Activated CD8-positive, alpha-beta memory T cell treated with anti-CD3 and anti-CD28 coated beads for 4 hours (primary cell): ENCODE measurements around the gene MESP1.

Experiments used
- DNase-seq, 2 donors: peaks; one replicate each; pipeline ENCODE4 v3.0.0-alpha.2; 2020; ENCODE audit warnings: low read depth in 2 of 2

MESP1 gene

GRCh38 chr15:89781055-89781454, 30.0 kb upstream of the MESP1 start:
- no peak for DNase-seq

DNA sequence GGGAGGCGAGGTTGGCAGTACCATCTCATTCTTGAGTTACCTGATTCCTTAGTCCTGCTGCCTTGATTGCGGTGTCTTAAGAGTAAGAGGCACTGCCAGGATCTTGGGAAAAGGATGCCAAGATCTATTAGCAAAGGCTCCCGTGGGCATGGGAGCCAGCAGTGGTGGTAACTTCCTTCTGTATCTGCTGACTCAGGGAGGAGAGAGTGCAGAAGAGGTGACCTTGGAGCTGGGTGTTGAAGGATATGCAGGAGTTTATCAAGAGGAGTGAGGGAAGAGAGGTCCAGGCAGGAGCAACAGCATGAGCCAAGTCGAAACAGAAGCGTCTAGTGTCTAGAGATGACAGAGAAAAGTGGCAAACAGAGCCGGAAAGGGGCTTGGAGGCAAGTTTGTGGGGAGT, 29.6 kb upstream of the MESP1 start:
- no peak for DNase-seq

- no peak for DNase-seq
Measured at GRCh38 chr15:89778861-89779260, 27.8 kb upstream of the MESP1 start.

- no peak for DNase-seq
Measured at GRCh38 chr15:89777782-89778380, 26.8 kb upstream of the MESP1 start.

DNA sequence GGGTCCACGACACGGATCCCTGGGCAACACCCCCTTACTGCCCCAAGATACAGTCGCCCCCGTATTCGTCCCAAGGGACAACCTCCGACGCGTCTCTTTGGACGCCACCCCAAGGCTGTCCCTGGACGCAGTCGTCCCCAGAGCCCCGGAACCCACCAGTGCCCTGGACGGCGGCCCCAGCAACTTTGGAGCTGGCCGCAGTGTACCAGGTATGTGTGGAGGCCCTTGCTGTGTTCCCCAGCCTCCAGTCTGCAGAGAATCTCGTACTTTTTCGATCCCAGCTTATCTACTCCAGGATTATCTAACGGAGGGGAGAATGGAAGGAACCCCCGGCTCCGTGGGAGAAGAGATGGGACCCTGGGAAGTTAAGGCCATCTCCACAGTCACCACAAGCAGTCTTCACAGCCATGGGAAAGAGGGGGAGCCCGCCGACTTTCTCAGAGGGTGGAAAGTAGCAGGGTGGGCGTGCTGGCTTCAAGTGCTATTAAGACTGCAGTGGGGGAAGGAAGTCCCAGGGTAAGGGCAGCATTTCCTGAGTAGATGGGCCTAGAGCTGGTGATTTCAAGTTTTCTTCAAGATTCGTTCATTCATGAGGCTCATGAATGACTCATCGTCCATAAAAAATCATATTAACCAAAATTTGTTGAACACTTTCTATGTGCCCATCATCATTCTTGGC, 26.2 kb upstream of the MESP1 start:
- DNase-seq: no peak

DNA sequence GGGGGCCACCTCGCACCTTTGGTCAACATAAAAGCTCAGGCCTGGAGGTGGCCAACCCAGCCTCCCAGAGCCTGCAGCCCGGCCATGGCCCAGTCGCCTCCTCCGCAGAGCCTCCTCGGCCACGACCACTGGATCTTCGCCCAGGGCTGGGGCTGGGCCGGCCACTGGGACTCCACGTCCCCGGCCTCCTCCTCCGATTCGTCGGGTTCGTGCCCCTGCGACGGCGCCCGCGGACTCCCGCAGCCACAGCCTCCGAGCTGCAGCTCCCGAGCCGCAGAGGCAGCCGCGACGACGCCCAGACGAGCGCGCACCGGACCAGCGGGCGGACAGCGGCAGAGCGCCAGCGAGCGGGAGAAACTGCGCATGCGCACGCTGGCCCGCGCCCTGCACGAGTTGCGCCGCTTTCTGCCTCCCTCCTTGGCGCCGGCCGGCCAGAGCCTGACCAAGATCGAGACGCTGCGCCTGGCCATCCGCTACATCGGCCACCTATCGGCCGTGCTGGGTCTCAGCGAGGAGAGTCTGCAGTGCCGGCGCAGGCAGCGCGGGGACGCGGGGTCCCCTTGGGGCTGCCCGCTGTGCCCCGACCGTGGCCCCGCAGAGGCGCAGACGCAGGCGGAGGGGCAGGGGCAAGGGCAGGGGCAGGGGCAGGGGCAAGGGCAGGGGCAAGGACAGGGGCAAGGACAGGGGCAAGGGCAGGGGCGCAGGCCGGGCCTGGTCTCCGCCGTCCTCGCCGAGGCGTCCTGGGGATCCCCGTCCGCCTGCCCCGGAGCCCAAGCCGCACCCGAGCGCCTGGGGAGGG, 25.4 kb upstream of the MESP1 start, which contains the start of gene MESP2:
TSS of gene MESP2 (plus strand) at position 59 of the 799 bp plus-strand sequence. CDS start at position 85, 26 bp downstream.
- DNase-seq: no peak

- no peak for DNase-seq
Measured at GRCh38 chr15:89775815-89776214, 24.8 kb upstream of the MESP1 start.

DNA sequence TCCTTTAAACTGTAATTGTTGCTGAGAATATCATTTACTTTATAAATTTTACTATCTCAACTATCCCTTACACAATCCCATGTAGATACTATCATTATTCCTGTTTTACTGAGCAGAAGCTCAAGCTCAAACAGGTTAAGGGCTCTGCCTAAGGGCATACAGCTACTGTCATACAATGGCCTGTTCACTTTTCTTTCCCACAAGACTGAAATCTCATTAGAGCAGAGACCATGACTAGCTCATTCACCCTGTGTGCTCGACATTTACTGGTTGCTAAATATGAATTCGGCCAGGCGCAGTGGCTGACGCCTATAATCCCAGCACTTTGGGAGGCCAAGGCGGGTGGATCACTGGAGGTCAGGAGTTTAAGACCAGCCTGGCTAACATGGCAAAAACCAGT, 23.4 kb upstream of the MESP1 start:
- DNase-seq: no peak

GRCh38 chr15:89772932-89773583, 22.0 kb upstream of the MESP1 start:
- DNase-seq: no peak

DNA sequence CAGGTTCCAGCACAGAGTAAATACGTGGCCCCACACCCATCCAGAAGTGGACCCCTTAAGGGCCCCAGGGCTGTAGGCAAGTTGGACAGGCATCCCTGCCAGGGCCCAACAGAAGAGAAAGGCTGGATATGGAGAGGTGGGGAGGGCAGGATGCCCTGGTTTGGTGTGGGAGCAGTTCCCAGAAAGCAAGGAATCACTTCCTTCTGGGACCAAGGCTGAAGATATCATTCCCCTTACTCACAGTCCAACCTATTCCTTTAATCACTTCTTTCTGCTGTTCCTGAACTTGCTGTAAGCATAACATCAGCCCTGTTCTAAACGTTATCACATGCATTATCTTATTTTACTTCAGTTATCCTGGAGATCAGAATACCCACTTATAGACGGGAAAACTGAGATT, 19.0 kb upstream of the MESP1 start:
- no peak for DNase-seq

GRCh38 chr15:89769366-89769765, 18.3 kb upstream of the MESP1 start:
- DNase-seq: no peak

DNA sequence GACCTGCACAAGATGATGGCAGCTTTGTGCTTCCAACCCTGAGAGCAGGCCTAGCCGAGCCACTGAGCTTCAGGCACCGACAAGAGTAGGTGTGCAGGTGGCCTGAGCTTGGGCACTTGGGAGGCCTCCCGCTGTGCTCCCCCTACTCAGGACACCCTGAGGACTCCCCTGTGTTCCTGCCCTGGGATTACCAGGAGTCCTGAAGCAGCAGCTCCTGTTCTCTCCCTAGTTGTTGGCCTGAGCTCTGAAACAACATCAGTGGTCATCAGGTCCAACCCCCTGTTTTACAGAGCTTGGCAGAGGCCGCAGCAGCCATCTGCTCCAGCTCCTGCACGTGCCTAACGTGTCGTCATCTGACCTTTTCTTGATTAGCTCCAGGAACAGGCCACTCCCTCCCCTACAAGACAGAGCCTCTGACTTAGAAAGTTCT, 17.0 kb upstream of the MESP1 start:
- no peak for DNase-seq

DNA sequence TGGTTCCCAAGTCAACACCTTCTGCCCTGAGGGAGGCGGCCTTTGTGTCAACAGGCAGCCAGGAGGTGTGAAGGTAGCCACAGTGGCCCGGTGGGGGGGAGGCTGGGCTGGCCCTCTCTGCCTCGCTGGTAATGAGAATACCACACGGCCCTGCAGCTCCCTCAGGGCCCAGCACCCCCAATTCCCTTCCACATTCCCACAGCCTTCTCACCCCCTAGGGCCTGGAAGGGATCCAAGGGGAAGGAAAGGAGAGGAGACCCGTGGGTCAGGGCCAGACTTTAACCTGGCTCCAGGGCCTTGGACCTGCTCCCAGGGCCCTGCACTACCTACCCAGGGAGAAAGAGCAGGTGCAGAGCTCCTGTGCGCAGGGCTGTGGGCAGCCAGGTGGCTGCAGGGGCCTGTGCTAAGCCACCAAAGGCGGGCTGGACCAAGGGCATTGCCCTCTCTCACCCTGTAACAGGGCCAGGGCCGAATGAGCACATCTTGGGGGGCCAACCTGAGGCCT, 16.4 kb upstream of the MESP1 start:
- no peak for DNase-seq

- DNase-seq: no peak
Measured at GRCh38 chr15:89766357-89767311, 15.6 kb upstream of the MESP1 start.

DNA sequence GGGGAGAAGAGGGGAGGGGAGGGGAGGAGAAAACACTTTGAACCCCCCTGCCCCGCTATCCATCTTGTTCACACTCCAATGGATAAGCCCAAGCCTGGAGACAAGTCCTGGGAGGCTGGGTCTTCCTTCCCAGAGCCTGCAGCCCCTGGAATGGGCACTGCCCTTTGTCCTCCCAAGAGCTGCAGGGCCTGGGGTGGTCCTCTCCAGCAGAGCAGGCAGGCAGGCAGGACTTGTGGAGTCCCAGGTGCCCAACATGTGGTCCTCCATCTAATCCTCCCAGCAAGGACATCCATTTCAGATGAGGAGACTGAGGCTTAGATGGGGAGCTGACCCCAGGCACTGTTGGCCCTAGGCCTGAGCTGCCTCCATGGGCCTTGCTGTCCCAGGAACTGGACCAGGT, 14.6 kb upstream of the MESP1 start:
- DNase-seq: no peak

- DNase-seq: no peak
Measured at GRCh38 chr15:89761929-89762328, 10.9 kb upstream of the MESP1 start.

DNA sequence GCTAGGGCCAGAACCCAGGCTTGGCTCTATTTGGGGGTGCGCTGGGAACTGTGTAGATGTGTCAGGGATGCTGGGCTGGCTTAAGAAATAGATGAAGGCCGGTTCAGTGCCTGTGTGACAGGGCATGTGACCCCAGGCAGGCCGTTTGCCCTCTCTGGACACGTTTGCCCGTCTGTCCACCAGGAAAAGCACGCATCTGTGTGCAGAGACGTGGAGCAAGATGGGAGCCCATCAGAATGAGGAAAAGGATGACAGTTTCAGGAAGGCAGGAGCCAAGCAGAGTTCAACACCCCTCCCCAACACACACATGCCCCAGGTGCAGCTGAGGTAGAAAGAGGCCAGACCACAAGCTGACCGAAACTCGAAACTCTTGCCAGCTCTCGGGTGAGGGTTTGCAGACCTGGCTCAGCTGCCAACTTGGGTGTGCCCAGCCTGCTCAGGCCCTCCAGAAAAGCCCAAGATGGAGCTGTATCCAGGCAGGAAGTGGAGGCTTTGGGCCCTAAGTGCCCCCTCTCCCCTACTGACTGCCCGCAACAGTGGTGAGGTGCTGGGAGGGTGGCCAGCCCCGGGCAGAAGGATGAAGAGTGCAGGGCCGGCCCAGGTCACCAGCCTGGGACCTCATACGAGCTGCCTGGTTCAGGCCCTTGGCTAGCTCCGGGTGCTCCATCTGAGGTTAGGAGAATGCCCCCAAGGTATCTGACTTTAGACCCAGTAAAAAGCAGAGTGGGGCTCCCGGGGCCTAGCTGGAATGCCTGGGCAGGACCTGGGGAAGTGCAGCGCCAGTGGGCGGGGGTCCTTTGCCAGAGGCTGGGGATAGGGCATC, 10.2 kb upstream of the MESP1 start:
- DNase-seq: no peak

GRCh38 chr15:89760303-89761008, 9.4 kb upstream of the MESP1 start:
- no peak for DNase-seq

- no peak for DNase-seq
Measured at GRCh38 chr15:89759835-89760234, 8.8 kb upstream of the MESP1 start.
